Measurements from ENCODE around the gene CCDC201. TPM values are rescaled to one million over a fixed set of nuclear protein-coding genes. Genes with fewer than 3 reads are reported as not detected.

The CCDC201 gene
- total RNA-seq, 2 experiments from 2014 or later = not detected

DNA sequence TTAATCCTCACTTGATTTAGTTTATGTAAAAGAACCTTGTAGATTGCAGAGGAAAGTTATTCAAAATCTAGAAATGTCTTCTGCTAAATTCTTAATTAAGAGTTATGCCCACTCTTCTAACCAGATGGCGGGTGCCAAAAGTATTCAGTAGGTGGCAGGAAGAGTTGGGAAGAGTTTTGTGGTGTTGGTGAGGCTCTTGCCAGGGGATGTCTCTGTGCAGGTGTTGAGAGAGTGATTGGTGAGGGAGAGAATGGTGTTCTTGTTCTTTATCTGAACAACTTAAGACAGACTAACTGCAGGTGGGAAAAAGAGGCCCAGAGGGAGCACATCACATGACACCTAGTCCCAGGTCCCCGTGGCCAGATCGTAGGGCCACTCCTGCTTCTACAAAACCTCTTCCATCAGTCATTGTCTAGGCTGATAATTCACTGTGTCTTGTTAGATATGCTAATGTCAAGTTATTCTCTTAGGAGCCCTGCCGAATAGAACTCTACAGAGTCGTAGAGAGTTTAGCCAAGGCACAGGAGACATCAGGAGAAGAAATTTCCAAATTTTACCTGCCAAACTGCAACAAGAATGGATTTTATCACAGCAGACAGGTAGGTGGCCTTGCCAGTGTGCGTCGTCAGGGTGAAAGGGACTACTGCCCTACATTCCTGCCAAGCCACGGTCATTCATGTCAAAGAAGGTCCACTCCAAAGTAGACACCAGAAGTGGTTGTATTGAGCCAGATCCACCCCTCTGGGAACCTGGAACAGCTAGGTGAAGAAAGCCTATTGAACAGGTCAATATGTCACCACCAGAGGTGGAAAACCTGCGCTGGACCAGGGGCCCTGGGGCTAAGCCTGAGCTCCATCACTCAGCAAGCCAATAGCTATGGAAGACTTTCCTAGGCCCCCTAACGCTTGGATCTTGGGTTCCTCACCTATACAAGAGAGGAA is 18.9 kb upstream of the CCDC201 start:
- ChIA-PET POLR2A (no interaction called here), CTCF (interaction anchor here (0.7 to 1.3 kb wide), 5 partner anchors 9 to 1197 kb away, joined by 3 to 5 read pairs (median 3); no protein-coding TSS in a partner anchor)
- Mint-ChIP-seq H3K27ac (no peak overlapping the region), H3K4me1 (ENCODE audit: low read depth) (peaks cover 2% of the 10 kb centered on the region), H3K36me3 (no peaks in the 10 kb centered on the region), H3K4me3 (no peak overlapping the region), H3K27me3 (peaks cover 53% of the 10 kb centered on the region), H3K9me3 (no peaks in the 10 kb centered on the region)
- intact Hi-C loops (cut with micrococcal nuclease) = no loop called here
- no peak for DNase-seq

DNA sequence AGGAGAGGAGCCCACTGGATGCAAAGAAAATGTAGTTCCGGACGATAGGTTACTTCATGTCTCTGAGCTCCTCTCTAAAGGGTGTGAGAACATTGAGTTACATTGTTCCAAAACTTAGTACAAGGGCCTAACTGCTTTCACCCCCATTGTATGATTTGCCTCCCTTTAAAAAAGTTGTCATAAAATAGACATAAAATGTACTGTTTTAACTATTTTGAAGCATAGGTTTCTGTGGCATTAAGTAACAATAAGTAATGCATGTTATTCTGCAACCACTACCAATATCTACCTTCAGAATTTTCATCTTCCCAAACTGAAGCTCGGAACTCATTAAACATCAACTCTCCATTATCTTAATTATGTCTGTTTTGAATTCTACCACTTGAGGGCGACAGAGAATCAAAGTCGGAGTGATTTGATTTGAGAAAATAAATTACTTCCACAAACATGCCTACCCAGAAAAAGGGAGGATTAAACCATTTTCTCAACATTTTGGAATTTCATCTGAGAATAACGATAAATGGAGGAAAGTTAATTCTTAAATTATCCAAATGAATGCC is 18.1 kb upstream of the CCDC201 start:
- intact Hi-C loops (cut with micrococcal nuclease) = no loop called here
- DNase-seq = no peak
- no peak overlapping the region for H3K27ac Mint-ChIP-seq
- ChIA-PET POLR2A (no interaction called here), CTCF (interaction anchor here (0.6 to 1.3 kb wide), 6 partner anchors 17 to 1306 kb away, joined by 3 to 4 read pairs (median 3); no protein-coding TSS in a partner anchor)
- no peaks in the 10 kb centered on the region for H3K36me3 Mint-ChIP-seq
- peaks cover 48% of the 10 kb centered on the region for H3K27me3 Mint-ChIP-seq
- H3K9me3 Mint-ChIP-seq = no peaks in the 10 kb centered on the region
- no peak overlapping the region for H3K4me3 Mint-ChIP-seq
- peaks cover 2% of the 10 kb centered on the region for H3K4me1 Mint-ChIP-seq (ENCODE audit: low read depth)

GRCh38 chr7:45890125-45890901 is 17.4 kb upstream of the CCDC201 start:
- H3K27me3 Mint-ChIP-seq = peaks cover 51% of the 10 kb centered on the region
- intact Hi-C loops (cut with micrococcal nuclease) = no loop called here
- ChIA-PET POLR2A (no interaction called here), CTCF (interaction anchor here (0.6 to 1.8 kb wide), 7 partner anchors 18 to 1307 kb away, joined by 3 to 5 read pairs (median 3); no protein-coding TSS in a partner anchor)
- H3K36me3 Mint-ChIP-seq = no peaks in the 10 kb centered on the region
- no peak overlapping the region for H3K4me3 Mint-ChIP-seq
- H3K4me1 Mint-ChIP-seq (ENCODE audit: low read depth) = peaks cover 2% of the 10 kb centered on the region
- no peak for DNase-seq
- H3K9me3 Mint-ChIP-seq = no peaks in the 10 kb centered on the region
- H3K27ac Mint-ChIP-seq = no peak overlapping the region

DNA sequence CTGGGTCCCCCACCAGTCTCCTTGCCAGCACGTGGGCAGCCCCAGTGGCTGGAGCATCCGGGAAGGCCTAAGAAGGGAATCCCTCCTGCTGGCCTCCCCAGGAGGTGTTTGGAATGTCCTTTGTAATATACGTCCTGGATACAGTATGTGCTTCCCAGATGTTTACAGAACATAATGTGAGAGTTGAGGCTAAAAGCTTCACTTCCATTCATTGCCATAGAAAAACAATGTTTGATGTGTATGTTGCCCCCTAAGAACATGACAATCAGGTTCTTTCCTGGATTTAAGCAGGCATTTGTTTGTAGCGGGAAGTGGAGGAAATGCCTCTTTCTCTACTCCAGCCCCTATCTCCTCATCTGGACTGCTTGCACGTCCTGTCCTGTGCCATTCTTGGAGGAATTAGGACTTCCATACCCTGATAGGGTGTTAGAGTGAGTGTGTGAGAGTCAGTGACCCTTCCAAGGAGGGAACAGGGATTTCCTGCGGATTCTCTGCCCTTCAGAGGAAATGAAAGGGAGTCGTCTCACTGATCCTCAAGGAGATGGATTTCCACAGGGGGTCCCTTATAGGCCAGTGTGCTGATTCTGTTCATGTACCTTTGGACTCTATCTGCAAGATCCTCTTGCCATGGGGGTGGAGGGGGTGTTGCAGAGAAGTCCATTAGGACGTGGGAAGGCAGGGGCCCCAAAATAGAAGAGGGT is 16.6 kb upstream of the CCDC201 start:
- CTCF ChIA-PET = interaction anchor here (1.8 kb wide), 1 partner anchor 33 kb away, joined by 5 read pairs; no protein-coding TSS in a partner anchor
- peaks cover 53% of the 10 kb centered on the region for H3K27me3 Mint-ChIP-seq
- H3K4me1 Mint-ChIP-seq (ENCODE audit: low read depth) = peaks cover 2% of the 10 kb centered on the region
- H3K4me3 Mint-ChIP-seq = no peak overlapping the region
- no peaks in the 10 kb centered on the region for H3K9me3 Mint-ChIP-seq
- no peak overlapping the region for H3K27ac Mint-ChIP-seq
- intact Hi-C loops (cut with micrococcal nuclease) = no loop called here
- no peaks in the 10 kb centered on the region for H3K36me3 Mint-ChIP-seq
- POLR2A ChIA-PET = no interaction called here
- DNase-seq = no peak

GRCh38 chr7:45888993-45889366 is 16.1 kb upstream of the CCDC201 start:
- intact Hi-C loops (cut with micrococcal nuclease) = no loop called here
- Mint-ChIP-seq H3K4me1 (ENCODE audit: low read depth) (peaks cover 2% of the 10 kb centered on the region), H3K36me3 (no peaks in the 10 kb centered on the region), H3K27me3 (peaks cover 52% of the 10 kb centered on the region), H3K9me3 (no peaks in the 10 kb centered on the region), H3K27ac (no peak overlapping the region), H3K4me3 (no peak overlapping the region)
- no peak for DNase-seq
- ChIA-PET POLR2A (no interaction called here), CTCF (interaction anchor here (0.6 to 1.8 kb wide), 2 partner anchors 33 to 99 kb away, joined by 3 to 5 read pairs; no protein-coding TSS in a partner anchor)

DNA sequence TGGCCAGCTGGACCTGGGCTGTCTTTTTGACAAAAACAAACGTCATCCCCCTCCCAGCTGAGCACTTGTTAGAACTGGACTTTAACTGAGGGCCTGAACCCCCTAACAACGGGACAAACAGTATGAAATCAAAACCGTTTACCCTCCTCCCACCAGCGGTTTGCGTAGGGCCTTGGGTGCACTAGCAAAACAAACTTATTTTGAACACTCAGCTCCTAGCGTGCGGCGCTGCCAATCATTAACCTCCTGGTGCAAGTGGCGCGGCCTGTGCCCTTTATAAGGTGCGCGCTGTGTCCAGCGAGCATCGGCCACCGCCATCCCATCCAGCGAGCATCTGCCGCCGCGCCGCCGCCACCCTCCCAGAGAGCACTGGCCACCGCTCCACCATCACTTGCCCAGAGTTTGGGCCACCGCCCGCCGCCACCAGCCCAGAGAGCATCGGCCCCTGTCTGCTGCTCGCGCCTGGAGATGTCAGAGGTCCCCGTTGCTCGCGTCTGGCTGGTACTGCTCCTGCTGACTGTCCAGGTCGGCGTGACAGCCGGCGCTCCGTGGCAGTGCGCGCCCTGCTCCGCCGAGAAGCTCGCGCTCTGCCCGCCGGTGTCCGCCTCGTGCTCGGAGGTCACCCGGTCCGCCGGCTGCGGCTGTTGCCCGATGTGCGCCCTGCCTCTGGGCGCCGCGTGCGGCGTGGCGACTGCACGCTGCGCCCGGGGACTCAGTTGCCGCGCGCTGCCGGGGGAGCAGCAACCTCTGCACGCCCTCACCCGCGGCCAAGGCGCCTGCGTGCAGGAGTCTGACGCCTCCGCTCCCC is 15.5 kb upstream of the CCDC201 start, which contains the start of gene IGFBP1:
Gene IGFBP1, plus strand, starts transcription at position 304 of the 808 bp plus-strand sequence. Its CDS starts 165 bp downstream, at position 469.
- ChIA-PET POLR2A (no interaction called here), CTCF (interaction anchor here (0.6 to 1.8 kb wide), 2 partner anchors 34 to 100 kb away, joined by 3 to 5 read pairs; no protein-coding TSS in a partner anchor)
- Mint-ChIP-seq H3K27ac (no peak within 1 kb of the TSS), H3K27me3 (peaks cover 48% of the 10 kb centered on the region), H3K4me1 (ENCODE audit: low read depth) (peaks cover 2% of the 10 kb centered on the region), H3K4me3 (no peak within 1 kb of the TSS), H3K9me3 (no peaks in the 10 kb centered on the region), H3K36me3 (no peaks in the 10 kb centered on the region)
- no peak for DNase-seq
- intact Hi-C loops (cut with micrococcal nuclease) = no loop called here

GRCh38 chr7:45886931-45887667 is 14.2 kb upstream of the CCDC201 start:
- intact Hi-C loops (cut with micrococcal nuclease) = no loop called here
- DNase-seq = no peak
- no peaks in the 10 kb centered on the region for H3K9me3 Mint-ChIP-seq
- no peaks in the 10 kb centered on the region for H3K36me3 Mint-ChIP-seq
- no peak overlapping the region for H3K4me3 Mint-ChIP-seq
- peaks cover 2% of the 10 kb centered on the region for H3K4me1 Mint-ChIP-seq (ENCODE audit: low read depth)
- no peak overlapping the region for H3K27ac Mint-ChIP-seq
- ChIA-PET POLR2A (no interaction called here), CTCF (no interaction called here)
- peaks cover 47% of the 10 kb centered on the region for H3K27me3 Mint-ChIP-seq

DNA sequence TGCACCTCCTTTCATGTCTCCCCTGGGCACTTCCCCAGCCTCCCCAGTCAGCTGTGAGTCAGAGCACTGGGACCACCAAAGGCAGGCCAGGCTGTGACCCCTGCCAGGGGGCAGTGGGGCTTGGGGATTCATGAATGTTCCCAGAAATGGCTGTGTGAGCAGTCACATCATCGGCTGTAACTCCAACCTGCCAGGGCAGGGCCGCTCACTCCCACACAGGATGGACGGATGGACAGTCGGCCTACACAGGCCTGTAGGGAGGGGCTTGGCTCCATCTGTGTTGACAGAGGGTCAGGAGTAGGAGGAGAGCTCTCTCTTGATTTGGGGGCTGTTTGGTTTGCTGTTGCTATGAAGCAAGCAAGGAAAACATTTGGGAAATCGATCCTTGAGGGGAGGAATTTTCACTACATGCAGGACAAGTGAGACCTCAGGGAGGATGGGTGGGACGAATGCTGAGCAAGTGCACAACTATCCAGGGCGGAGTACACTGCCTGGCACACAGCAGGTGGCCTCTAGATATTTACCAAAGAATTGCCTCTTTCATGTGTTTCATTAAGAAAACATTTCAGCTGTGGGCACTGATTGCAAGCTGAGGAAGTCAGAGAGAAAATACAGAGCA is 12.5 kb upstream of the CCDC201 start:
- Mint-ChIP-seq H3K4me1 (ENCODE audit: low read depth) (peaks cover 2% of the 10 kb centered on the region), H3K4me3 (no peak overlapping the region), H3K27ac (no peak overlapping the region), H3K36me3 (no peaks in the 10 kb centered on the region), H3K27me3 (peaks cover 38% of the 10 kb centered on the region), H3K9me3 (no peaks in the 10 kb centered on the region)
- DNase-seq = no peak
- intact Hi-C loops (cut with micrococcal nuclease) = no loop called here
- CTCF ChIA-PET = no interaction called here
- POLR2A ChIA-PET = no interaction called here

GRCh38 chr7:45884136-45884535 is 11.3 kb upstream of the CCDC201 start:
- no peaks in the 10 kb centered on the region for H3K36me3 Mint-ChIP-seq
- intact Hi-C loops (cut with micrococcal nuclease) = no loop called here
- CTCF ChIA-PET = interaction anchor here (2.3 kb wide), 1 partner anchor 8 kb away, joined by 5 read pairs; no protein-coding TSS in a partner anchor
- H3K27me3 Mint-ChIP-seq = peaks cover 29% of the 10 kb centered on the region
- H3K9me3 Mint-ChIP-seq = no peaks in the 10 kb centered on the region
- H3K4me1 Mint-ChIP-seq (ENCODE audit: low read depth) = peaks cover 2% of the 10 kb centered on the region
- no peak overlapping the region for H3K4me3 Mint-ChIP-seq
- POLR2A ChIA-PET = no interaction called here
- no peak overlapping the region for H3K27ac Mint-ChIP-seq
- DNase-seq = no peak

DNA sequence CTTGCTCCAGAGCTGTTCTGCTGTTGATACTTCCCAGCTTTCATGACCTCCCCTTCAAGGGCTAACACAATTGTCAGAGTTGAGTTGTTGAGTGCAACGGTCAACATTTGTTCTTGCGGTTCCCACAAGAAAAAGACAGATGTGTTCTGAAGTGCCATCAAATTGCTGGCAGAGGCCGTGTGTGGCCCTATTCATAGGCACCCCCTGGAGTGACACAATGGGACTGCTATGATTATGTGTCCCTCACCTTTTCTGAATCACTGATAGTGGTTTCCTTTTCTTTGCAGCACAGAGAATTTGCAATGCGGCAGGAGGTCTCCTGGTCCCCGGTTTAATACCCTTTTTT is 9.6 kb upstream of the CCDC201 start:
- Mint-ChIP-seq H3K4me1 (ENCODE audit: low read depth) (no peaks in the 10 kb centered on the region), H3K4me3 (no peak overlapping the region), H3K36me3 (no peaks in the 10 kb centered on the region), H3K27ac (no peak overlapping the region), H3K9me3 (no peaks in the 10 kb centered on the region), H3K27me3 (peaks cover 18% of the 10 kb centered on the region)
- ChIA-PET POLR2A (no interaction called here), CTCF (interaction anchor here (2.3 kb wide), 1 partner anchor 10 kb away, joined by 5 read pairs; no protein-coding TSS in a partner anchor)
- no peak for DNase-seq
- intact Hi-C loops (cut with micrococcal nuclease) = no loop called here
